ENCODE results near the gene CYP27C1. TPM values are rescaled to one million over a fixed set of nuclear protein-coding genes. Genes with fewer than 3 reads are reported as not detected.

Gene CYP27C1
- total and polyA plus RNA-seq, 2 experiments from 2014 or later = 1.8 to 2.9 TPM

DNA sequence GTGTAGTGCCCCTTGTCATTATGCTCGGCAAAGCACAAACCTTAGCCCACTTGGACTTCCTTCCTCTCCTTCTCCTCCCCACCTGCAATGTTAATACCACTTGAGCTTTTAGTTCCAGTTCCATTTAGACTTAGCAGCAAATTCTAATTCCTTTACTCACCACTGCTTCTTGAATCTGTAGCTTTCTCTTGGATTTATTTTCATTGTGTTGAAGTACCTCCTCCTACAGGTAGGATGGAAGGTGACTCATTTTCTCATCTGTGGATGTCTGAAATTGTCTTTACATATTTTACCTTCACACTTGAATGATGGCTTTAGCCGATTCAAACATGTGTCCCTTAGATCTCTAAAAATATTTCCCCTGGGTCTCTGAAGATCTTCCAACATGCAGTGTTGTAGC lies 80.3 kb downstream of the CYP27C1 start:
- no peak for ATAC-seq
- no peak overlapping the region for H3K27ac Mint-ChIP-seq
- TF ChIP-seq, protein P1, sequence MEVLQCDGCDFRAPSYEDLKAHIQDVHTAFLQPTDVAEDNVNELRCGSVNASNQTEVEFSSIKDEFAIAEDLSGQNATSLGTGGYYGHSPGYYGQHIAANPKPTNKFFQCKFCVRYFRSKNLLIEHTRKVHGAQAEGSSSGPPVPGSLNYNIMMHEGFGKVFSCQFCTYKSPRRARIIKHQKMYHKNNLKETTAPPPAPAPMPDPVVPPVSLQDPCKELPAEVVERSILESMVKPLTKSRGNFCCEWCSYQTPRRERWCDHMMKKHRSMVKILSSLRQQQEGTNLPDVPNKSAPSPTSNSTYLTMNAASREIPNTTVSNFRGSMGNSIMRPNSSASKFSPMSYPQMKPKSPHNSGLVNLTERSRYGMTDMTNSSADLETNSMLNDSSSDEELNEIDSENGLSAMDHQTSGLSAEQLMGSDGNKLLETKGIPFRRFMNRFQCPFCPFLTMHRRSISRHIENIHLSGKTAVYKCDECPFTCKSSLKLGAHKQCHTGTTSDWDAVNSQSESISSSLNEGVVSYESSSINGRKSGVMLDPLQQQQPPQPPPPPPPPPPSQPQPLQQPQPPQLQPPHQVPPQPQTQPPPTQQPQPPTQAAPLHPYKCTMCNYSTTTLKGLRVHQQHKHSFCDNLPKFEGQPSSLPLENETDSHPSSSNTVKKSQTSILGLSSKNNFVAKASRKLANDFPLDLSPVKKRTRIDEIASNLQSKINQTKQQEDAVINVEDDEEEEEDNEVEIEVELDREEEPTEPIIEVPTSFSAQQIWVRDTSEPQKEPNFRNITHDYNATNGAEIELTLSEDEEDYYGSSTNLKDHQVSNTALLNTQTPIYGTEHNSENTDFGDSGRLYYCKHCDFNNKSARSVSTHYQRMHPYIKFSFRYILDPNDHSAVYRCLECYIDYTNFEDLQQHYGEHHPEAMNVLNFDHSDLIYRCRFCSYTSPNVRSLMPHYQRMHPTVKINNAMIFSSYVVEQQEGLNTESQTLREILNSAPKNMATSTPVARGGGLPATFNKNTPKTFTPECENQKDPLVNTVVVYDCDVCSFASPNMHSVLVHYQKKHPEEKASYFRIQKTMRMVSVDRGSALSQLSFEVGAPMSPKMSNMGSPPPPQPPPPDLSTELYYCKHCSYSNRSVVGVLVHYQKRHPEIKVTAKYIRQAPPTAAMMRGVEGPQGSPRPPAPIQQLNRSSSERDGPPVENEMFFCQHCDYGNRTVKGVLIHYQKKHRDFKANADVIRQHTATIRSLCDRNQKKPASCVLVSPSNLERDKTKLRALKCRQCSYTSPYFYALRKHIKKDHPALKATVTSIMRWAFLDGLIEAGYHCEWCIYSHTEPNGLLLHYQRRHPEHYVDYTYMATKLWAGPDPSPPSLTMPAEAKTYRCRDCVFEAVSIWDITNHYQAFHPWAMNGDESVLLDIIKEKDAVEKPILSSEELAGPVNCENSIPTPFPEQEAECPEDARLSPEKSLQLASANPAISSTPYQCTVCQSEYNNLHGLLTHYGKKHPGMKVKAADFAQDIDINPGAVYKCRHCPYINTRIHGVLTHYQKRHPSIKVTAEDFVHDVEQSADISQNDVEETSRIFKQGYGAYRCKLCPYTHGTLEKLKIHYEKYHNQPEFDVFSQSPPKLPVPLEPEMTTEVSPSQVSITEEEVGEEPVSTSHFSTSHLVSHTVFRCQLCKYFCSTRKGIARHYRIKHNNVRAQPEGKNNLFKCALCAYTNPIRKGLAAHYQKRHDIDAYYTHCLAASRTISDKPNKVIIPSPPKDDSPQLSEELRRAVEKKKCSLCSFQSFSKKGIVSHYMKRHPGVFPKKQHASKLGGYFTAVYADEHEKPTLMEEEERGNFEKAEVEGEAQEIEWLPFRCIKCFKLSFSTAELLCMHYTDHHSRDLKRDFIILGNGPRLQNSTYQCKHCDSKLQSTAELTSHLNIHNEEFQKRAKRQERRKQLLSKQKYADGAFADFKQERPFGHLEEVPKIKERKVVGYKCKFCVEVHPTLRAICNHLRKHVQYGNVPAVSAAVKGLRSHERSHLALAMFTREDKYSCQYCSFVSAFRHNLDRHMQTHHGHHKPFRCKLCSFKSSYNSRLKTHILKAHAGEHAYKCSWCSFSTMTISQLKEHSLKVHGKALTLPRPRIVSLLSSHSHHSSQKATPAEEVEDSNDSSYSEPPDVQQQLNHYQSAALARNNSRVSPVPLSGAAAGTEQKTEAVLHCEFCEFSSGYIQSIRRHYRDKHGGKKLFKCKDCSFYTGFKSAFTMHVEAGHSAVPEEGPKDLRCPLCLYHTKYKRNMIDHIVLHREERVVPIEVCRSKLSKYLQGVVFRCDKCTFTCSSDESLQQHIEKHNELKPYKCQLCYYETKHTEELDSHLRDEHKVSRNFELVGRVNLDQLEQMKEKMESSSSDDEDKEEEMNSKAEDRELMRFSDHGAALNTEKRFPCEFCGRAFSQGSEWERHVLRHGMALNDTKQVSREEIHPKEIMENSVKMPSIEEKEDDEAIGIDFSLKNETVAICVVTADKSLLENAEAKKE (CRISPR knock-in tag; IDR thresholded peaks at IDR 0.05) = no peak

GRCh38 chr2:127138281-127138680 lies 81.8 kb downstream of the CYP27C1 start:
- DNase-seq (ENCODE audit: low spot score) = no peak
- Histone ChIP-seq H4K20me1 (replicated peaks; ENCODE audit: insufficient read depth) (no peaks in the 10 kb centered on the region), H2AFZ (no peak overlapping the region), H3K27me3 (ENCODE audit: insufficient read depth) (no peaks in the 10 kb centered on the region), H3K4me1 (ENCODE audit: insufficient read depth) (no peaks in the 10 kb centered on the region), H3K9me2 (ENCODE audit: insufficient read depth) (no peaks in the 10 kb centered on the region), H3K27ac (ENCODE audit: low read depth) (no peak overlapping the region), H3K4me2 (no peak overlapping the region), H3K4me3 (no peak overlapping the region), H3K79me2 (replicated peaks; ENCODE audit: insufficient read depth) (no peaks in the 10 kb centered on the region), H3F3A (replicated peaks; ENCODE audit: low read depth) (no peaks in the 10 kb centered on the region), H3K36me3 (ENCODE audit: insufficient read depth) (no peaks in the 10 kb centered on the region)
- peaks cover 6% of the 10 kb centered on the region for H3K27me3 Mint-ChIP-seq (ENCODE audit: insufficient read depth, low read depth, poor library complexity)
- no peak overlapping the region for H3K27ac Mint-ChIP-seq
- ATAC-seq = no peak
- no peaks in the 10 kb centered on the region for H3K4me1 Mint-ChIP-seq
- H3K4me3 Mint-ChIP-seq = no peak overlapping the region
- peaks cover 7% of the 10 kb centered on the region; the same call in 2 of the 3 replicates for H3K9me3 Mint-ChIP-seq
- no peak for TF ChIP-seq CTCF (conservative IDR thresholded peaks at IDR 0.05; ENCODE audit: low read depth in 2 of 2)
- no peak for TF ChIP-seq CREB1 (CRISPR knock-in tag; IDR thresholded peaks at IDR 0.05; ENCODE audit: low read depth)
- no peak for TF ChIP-seq ZNF114 (CRISPR knock-in tag; IDR thresholded peaks at IDR 0.05)
- H3K36me3 Mint-ChIP-seq (ENCODE audit: low read depth) = no peaks in the 10 kb centered on the region; the same call in 2 of the 3 replicates

More for the DNA sequence above, 80.3 kb downstream of the CYP27C1 start:
- peaks cover 5% of the 10 kb centered on the region for H3K27me3 Mint-ChIP-seq (ENCODE audit: insufficient read depth, low read depth, poor library complexity)
- no peaks in the 10 kb centered on the region for H3K9me2 ChIP-seq (ENCODE audit: insufficient read depth)
- DNase-seq (ENCODE audit: low spot score) = no peak
- no peaks in the 10 kb centered on the region for H3K4me1 ChIP-seq (ENCODE audit: insufficient read depth)
- H3K9me3 Mint-ChIP-seq = peaks cover 7% of the 10 kb centered on the region; the same call in 2 of the 3 replicates
- no peaks in the 10 kb centered on the region for H3F3A ChIP-seq (replicated peaks; ENCODE audit: low read depth)
- no peaks in the 10 kb centered on the region for H3K36me3 ChIP-seq (ENCODE audit: insufficient read depth)
- H4K20me1 ChIP-seq (replicated peaks; ENCODE audit: insufficient read depth) = no peaks in the 10 kb centered on the region
- no peak overlapping the region for H3K4me3 Mint-ChIP-seq
- H3K4me1 Mint-ChIP-seq = no peaks in the 10 kb centered on the region
- no peaks in the 10 kb centered on the region for H3K27me3 ChIP-seq (ENCODE audit: insufficient read depth)
- no peak overlapping the region for H2AFZ ChIP-seq
- no peak overlapping the region for H3K4me2 ChIP-seq
- no peaks in the 10 kb centered on the region for H3K79me2 ChIP-seq (replicated peaks; ENCODE audit: insufficient read depth)
- no peaks in the 10 kb centered on the region for H3K36me3 Mint-ChIP-seq (ENCODE audit: low read depth)
- H3K4me3 ChIP-seq = no peak overlapping the region
- no peak overlapping the region for H3K27ac ChIP-seq (ENCODE audit: low read depth)

Data from GM23338 (cell line).